Measurements from ENCODE around the gene IL3RA.
"Not testable (repeated sequence)": the region's sequence is repeated elsewhere in the genome, so short reads cannot be mapped to it uniquely, and the experiment has no call there.

IL3RA gene

GRCh38 chrX:1418901-1419544 is 82.4 kb downstream of the IL3RA start:
- Histone ChIP-seq H3K36me3 (ENCODE audit: control insufficient read depth, insufficient read depth, low read length) (peaks cover 75% of the 10 kb centered on the region), H3K4me1 (ENCODE audit: control insufficient read depth, insufficient read depth, low read length, poor library complexity, severe bottlenecking) (no peaks in the 10 kb centered on the region), H3K9me3 (ENCODE audit: control insufficient read depth, low read length) (peaks cover 20% of the 10 kb centered on the region), H3K27ac (ENCODE audit: low read depth, low read length, severe bottlenecking) (no peak overlapping the region), H3K4me3 (ENCODE audit: extremely low read depth, insufficient read depth, low read length, poor library complexity, severe bottlenecking) (no peak overlapping the region)
- WGBS, 2 experiments (ENCODE audit: insufficient coverage in 2 of 2) = 88 to 89% methylated on average over 24 to 25 of the region's 29 CpGs

GRCh38 chrX:1419545-1420355 is 83.2 kb downstream of the IL3RA start:
- 88 to 90% methylated on average over 18 to 19 of the region's 19 CpGs for WGBS, 2 experiments (ENCODE audit: insufficient coverage in 2 of 2)
- peaks cover 74% of the 10 kb centered on the region for H3K36me3 ChIP-seq (ENCODE audit: control insufficient read depth, insufficient read depth, low read length)

GRCh38 chrX:1420371-1420770 is 83.8 kb downstream of the IL3RA start:
- Histone ChIP-seq H3K4me1 (ENCODE audit: control insufficient read depth, insufficient read depth, low read length, poor library complexity, severe bottlenecking) (no peaks in the 10 kb centered on the region), H3K36me3 (ENCODE audit: control insufficient read depth, insufficient read depth, low read length) (peaks cover 80% of the 10 kb centered on the region), H3K9me3 (ENCODE audit: control insufficient read depth, low read length) (peaks cover 20% of the 10 kb centered on the region), H3K4me3 (ENCODE audit: extremely low read depth, insufficient read depth, low read length, poor library complexity, severe bottlenecking) (no peak overlapping the region), H3K27ac (ENCODE audit: low read depth, low read length, severe bottlenecking) (no peak overlapping the region)
- 79 to 86% methylated on average over 6 to 12 of the region's 14 CpGs for WGBS, 2 experiments (ENCODE audit: insufficient coverage in 2 of 2)

More at GRCh38 chrX:1419545-1420355, 83.2 kb downstream of the IL3RA start:
- Histone ChIP-seq H3K9me3 (ENCODE audit: control insufficient read depth, low read length) (peaks cover 20% of the 10 kb centered on the region), H3K4me1 (ENCODE audit: control insufficient read depth, insufficient read depth, low read length, poor library complexity, severe bottlenecking) (no peaks in the 10 kb centered on the region), H3K27ac (ENCODE audit: low read depth, low read length, severe bottlenecking) (no peak overlapping the region), H3K4me3 (ENCODE audit: extremely low read depth, insufficient read depth, low read length, poor library complexity, severe bottlenecking) (no peak overlapping the region)

- Histone ChIP-seq H3K27ac (ENCODE audit: low read depth, low read length, severe bottlenecking) (no peak overlapping the region), H3K4me3 (ENCODE audit: extremely low read depth, insufficient read depth, low read length, poor library complexity, severe bottlenecking) (no peak overlapping the region), H3K9me3 (ENCODE audit: control insufficient read depth, low read length) (peaks cover 20% of the 10 kb centered on the region), H3K36me3 (ENCODE audit: control insufficient read depth, insufficient read depth, low read length) (peaks cover 81% of the 10 kb centered on the region), H3K4me1 (ENCODE audit: control insufficient read depth, insufficient read depth, low read length, poor library complexity, severe bottlenecking) (no peaks in the 10 kb centered on the region)
- 94 to 96% methylated on average over 15 of the region's 19 CpGs for WGBS, 2 experiments (ENCODE audit: insufficient coverage in 2 of 2)
These were observed 85.0 kb downstream of the IL3RA start for GRCh38 chrX:1421433-1422134.

GRCh38 chrX:1422135-1422465 is 85.5 kb downstream of the IL3RA start:
- H3K27ac ChIP-seq (ENCODE audit: low read depth, low read length, severe bottlenecking) = no peak overlapping the region
- H3K4me1 ChIP-seq (ENCODE audit: control insufficient read depth, insufficient read depth, low read length, poor library complexity, severe bottlenecking) = no peaks in the 10 kb centered on the region
- H3K4me3 ChIP-seq (ENCODE audit: extremely low read depth, insufficient read depth, low read length, poor library complexity, severe bottlenecking) = no peak overlapping the region
- peaks cover 20% of the 10 kb centered on the region for H3K9me3 ChIP-seq (ENCODE audit: control insufficient read depth, low read length)
- peaks cover 79% of the 10 kb centered on the region for H3K36me3 ChIP-seq (ENCODE audit: control insufficient read depth, insufficient read depth, low read length)
- 96 to 100% methylated on average over 2 to 4 of the region's 4 CpGs for WGBS, 2 experiments (ENCODE audit: insufficient coverage in 2 of 2)

- Histone ChIP-seq H3K4me1 (ENCODE audit: control insufficient read depth, insufficient read depth, low read length, poor library complexity, severe bottlenecking) (no peaks in the 10 kb centered on the region), H3K27ac (ENCODE audit: low read depth, low read length, severe bottlenecking) (no peak overlapping the region), H3K36me3 (ENCODE audit: control insufficient read depth, insufficient read depth, low read length) (peaks cover 81% of the 10 kb centered on the region), H3K9me3 (ENCODE audit: control insufficient read depth, low read length) (peaks cover 20% of the 10 kb centered on the region), H3K4me3 (ENCODE audit: extremely low read depth, insufficient read depth, low read length, poor library complexity, severe bottlenecking) (no peak overlapping the region)
- 43 to 74% methylated on average over 1 to 2 of the region's 2 CpGs for WGBS, 2 experiments (ENCODE audit: insufficient coverage in 2 of 2)
These were observed 86.6 kb downstream of the IL3RA start for GRCh38 chrX:1423215-1423614.

- no peak overlapping the region for H3K4me3 ChIP-seq (ENCODE audit: extremely low read depth, insufficient read depth, low read length, poor library complexity, severe bottlenecking)
- WGBS, 2 experiments (ENCODE audit: insufficient coverage in 2 of 2) = 83 to 84% methylated on average over 8 to 9 of the region's 9 CpGs
- peaks cover 75% of the 10 kb centered on the region for H3K36me3 ChIP-seq (ENCODE audit: control insufficient read depth, insufficient read depth, low read length)
These were observed 87.7 kb downstream of the IL3RA start for GRCh38 chrX:1424147-1424851.

GRCh38 chrX:1425381-1425780 is 88.8 kb downstream of the IL3RA start:
- no peaks in the 10 kb centered on the region for H3K4me1 ChIP-seq (ENCODE audit: control insufficient read depth, insufficient read depth, low read length, poor library complexity, severe bottlenecking)
- peaks cover 20% of the 10 kb centered on the region for H3K9me3 ChIP-seq (ENCODE audit: control insufficient read depth, low read length)
- WGBS, 2 experiments (ENCODE audit: insufficient coverage in 2 of 2) = 81 to 85% methylated on average over 8 to 9 of the region's 10 CpGs
- no peak overlapping the region for H3K4me3 ChIP-seq (ENCODE audit: extremely low read depth, insufficient read depth, low read length, poor library complexity, severe bottlenecking)
- H3K36me3 ChIP-seq (ENCODE audit: control insufficient read depth, insufficient read depth, low read length) = peaks cover 80% of the 10 kb centered on the region
- H3K27ac ChIP-seq (ENCODE audit: low read depth, low read length, severe bottlenecking) = no peak overlapping the region

More at GRCh38 chrX:1424147-1424851, 87.7 kb downstream of the IL3RA start:
- H3K4me1 ChIP-seq (ENCODE audit: control insufficient read depth, insufficient read depth, low read length, poor library complexity, severe bottlenecking) = no peaks in the 10 kb centered on the region
- peaks cover 20% of the 10 kb centered on the region for H3K9me3 ChIP-seq (ENCODE audit: control insufficient read depth, low read length)
- H3K27ac ChIP-seq (ENCODE audit: low read depth, low read length, severe bottlenecking) = no peak overlapping the region

- 84 to 88% methylated on average over 12 to 16 of the region's 16 CpGs for WGBS, 2 experiments (ENCODE audit: insufficient coverage in 2 of 2)
- not testable (repeated sequence) for H3K27ac ChIP-seq (ENCODE audit: low read depth, low read length, severe bottlenecking)
These were observed 89.7 kb downstream of the IL3RA start for GRCh38 chrX:1426321-1426720.

GRCh38 chrX:1427756-1428155 is 91.2 kb downstream of the IL3RA start:
- Histone ChIP-seq H3K4me3 (ENCODE audit: extremely low read depth, insufficient read depth, low read length, poor library complexity, severe bottlenecking) (no peak overlapping the region), H3K36me3 (ENCODE audit: control insufficient read depth, insufficient read depth, low read length) (peaks cover 69% of the 10 kb centered on the region), H3K4me1 (ENCODE audit: control insufficient read depth, insufficient read depth, low read length, poor library complexity, severe bottlenecking) (no peaks in the 10 kb centered on the region), H3K9me3 (ENCODE audit: control insufficient read depth, low read length) (peaks cover 4% of the 10 kb centered on the region), H3K27ac (ENCODE audit: low read depth, low read length, severe bottlenecking) (no peak overlapping the region)
- 92 to 95% methylated on average over 32 of the region's 32 CpGs for WGBS, 2 experiments (ENCODE audit: insufficient coverage in 2 of 2)

More at GRCh38 chrX:1426321-1426720, 89.7 kb downstream of the IL3RA start:
- H3K4me1 ChIP-seq (ENCODE audit: control insufficient read depth, insufficient read depth, low read length, poor library complexity, severe bottlenecking); H3K4me3 ChIP-seq (ENCODE audit: extremely low read depth, insufficient read depth, low read length, poor library complexity, severe bottlenecking): not testable (repeated sequence)
- H3K36me3 ChIP-seq (ENCODE audit: control insufficient read depth, insufficient read depth, low read length) = peaks cover 78% of the 10 kb centered on the region
- H3K9me3 ChIP-seq (ENCODE audit: control insufficient read depth, low read length) = peaks cover 18% of the 10 kb centered on the region

Measured in mesodermal cell (in vitro differentiated cells).